Heart left ventricle (tissue), 13 donors: ENCODE measurements around the gene MEGF9.

Source experiments
- CTCF ChIP-seq, 12 donors: fragments of 200-600 bp; sonication (generic) in 4 of 12; IDR thresholded peaks; one replicate each; pipeline versions ENCODE4 v1.5.0 to v1.8.0; 2018 to 2022; ENCODE audit warnings: antibody characterized with exemption in 12 of 12, mild to moderate bottlenecking in 5 of 12
- POLR2A ChIP-seq, 2 donors: fragments of 450-650 bp; IDR thresholded peaks; one replicate each; pipeline ENCODE4 v1.6.1; 2017; ENCODE audit warnings: antibody characterized with exemption in 2 of 2, mild to moderate bottlenecking in 2 of 2, moderate library complexity in 2 of 2
- donor health status: ischemic (EF 13 %, LVEDD 7.1; RV severe dilation, severe dysfunction).
- donor health status: DM: no; HTN: yes; CAD: no.
- donor health status: DM: no; HTN: no; CAD: no.
- donor health status: ischemic (EF 25% LVEDD 6.9; RV normal size, moderate dysfunction).
- donor health status: ischemic (EF 25% LVEDD 5.7; RV mildly dilated, moderate dysfunction).
- donor health status: ischemic (EF 35%, LVEDD 5.7; RV mildly dilated, moderate dysfunction).
- donor health status: nonischemic (EF 11% LVEDD 7.7; RV severe dilation, severe dysfunction).
- donor health status: DM: yes; HTN: yes; CAD: no.
- donor health status: PGD.
- donor health status: ischemic (EF 29% LVEDD 5.4; RV normal size, mild dysfunction).
- donor health status: nonischemic (EF 23%, LVEDD 6.1; RV moderate dilation, normal function).

GRCh38 chr9:120734607-120735410 is 20.5 kb upstream of the MEGF9 start:
- TF ChIP-seq CTCF (IDR thresholded peaks at IDR 0.05) (no peak), POLR2A (IDR thresholded peaks at IDR 0.05) (no peak)
